Nephron (organoid): ENCODE results near the gene MSLN.

Experiments used
- H3K27ac Mint-ChIP-seq, 3 experiments: 2 replicates each; pipeline ENCODE4 v1.8.0; 2020; ENCODE audit warnings: mixed read lengths in 3 of 3, mild to moderate bottlenecking in 2 of 3, moderate library complexity in 1 of 3
- H3K27me3 Mint-ChIP-seq: 2 replicates; pipeline ENCODE4 v1.8.0; 2021; ENCODE audit warnings: low read depth, mild to moderate bottlenecking, moderate library complexity, mixed read lengths
- H3K36me3 Mint-ChIP-seq: 2 replicates; pipeline ENCODE4 v1.8.0; 2020; ENCODE audit warnings: low read depth, mixed read lengths
- H3K4me1 Mint-ChIP-seq: 2 replicates; pipeline ENCODE4 v1.8.0; 2020; ENCODE audit warnings: mixed read lengths
- H3K4me3 Mint-ChIP-seq, 3 experiments: 2 replicates each; pipeline ENCODE4 v1.8.0; 2020; ENCODE audit warnings: mild to moderate bottlenecking in 3 of 3, mixed read lengths in 3 of 3, moderate library complexity in 2 of 3
- H3K9me3 Mint-ChIP-seq: 2 replicates; pipeline ENCODE4 v1.8.0; 2020; ENCODE audit warnings: mixed read lengths
- CTCF ChIP-seq, 3 experiments: fragments of 200-600 bp; sonication (generic); IDR thresholded peaks; one replicate each; pipeline ENCODE4 v1.5.0; 2021; ENCODE audit warnings: antibody characterized with exemption in 3 of 3; ENCODE audit not compliant: unreplicated experiment in 3 of 3

The MSLN gene

GRCh38 chr16:803754-804080 is 43.2 kb downstream of the MSLN start:
- no peak overlapping the region for H3K27ac Mint-ChIP-seq
- H3K4me1 Mint-ChIP-seq: peaks cover 12% of the 10 kb centered on the region
- TF ChIP-seq CTCF (IDR thresholded peaks at IDR 0.05; ENCODE audit: unreplicated experiment in 3 of 3): no peak
- H3K27me3 Mint-ChIP-seq: peaks cover 44% of the 10 kb centered on the region
- peaks cover 6% of the 10 kb centered on the region for H3K9me3 Mint-ChIP-seq
- peaks cover 4% of the 10 kb centered on the region for H3K36me3 Mint-ChIP-seq
- H3K4me3 Mint-ChIP-seq: no peak overlapping the region

GRCh38 chr16:804193-805048 is 43.9 kb downstream of the MSLN start:
- H3K27me3 Mint-ChIP-seq: peaks cover 41% of the 10 kb centered on the region
- H3K4me3 Mint-ChIP-seq: peak overlapping the region; percentile 17 to 33 (median 19)
- H3K4me1 Mint-ChIP-seq: peaks cover 12% of the 10 kb centered on the region

GRCh38 chr16:805474-805873 is 44.9 kb downstream of the MSLN start:
- Mint-ChIP-seq H3K27me3 (peaks cover 47% of the 10 kb centered on the region), H3K4me1 (peaks cover 12% of the 10 kb centered on the region), H3K27ac (no peak overlapping the region), H3K36me3 (peaks cover 4% of the 10 kb centered on the region), H3K4me3 (no peak overlapping the region), H3K9me3 (peaks cover 6% of the 10 kb centered on the region)
- no peak for TF ChIP-seq CTCF (IDR thresholded peaks at IDR 0.05; ENCODE audit: unreplicated experiment in 3 of 3)

More at GRCh38 chr16:804193-805048, 43.9 kb downstream of the MSLN start:
- TF ChIP-seq CTCF (IDR thresholded peaks at IDR 0.05; ENCODE audit: unreplicated experiment in 3 of 3): no peak
- Mint-ChIP-seq H3K9me3 (peaks cover 6% of the 10 kb centered on the region), H3K27ac (no peak overlapping the region), H3K36me3 (peaks cover 4% of the 10 kb centered on the region)

DNA sequence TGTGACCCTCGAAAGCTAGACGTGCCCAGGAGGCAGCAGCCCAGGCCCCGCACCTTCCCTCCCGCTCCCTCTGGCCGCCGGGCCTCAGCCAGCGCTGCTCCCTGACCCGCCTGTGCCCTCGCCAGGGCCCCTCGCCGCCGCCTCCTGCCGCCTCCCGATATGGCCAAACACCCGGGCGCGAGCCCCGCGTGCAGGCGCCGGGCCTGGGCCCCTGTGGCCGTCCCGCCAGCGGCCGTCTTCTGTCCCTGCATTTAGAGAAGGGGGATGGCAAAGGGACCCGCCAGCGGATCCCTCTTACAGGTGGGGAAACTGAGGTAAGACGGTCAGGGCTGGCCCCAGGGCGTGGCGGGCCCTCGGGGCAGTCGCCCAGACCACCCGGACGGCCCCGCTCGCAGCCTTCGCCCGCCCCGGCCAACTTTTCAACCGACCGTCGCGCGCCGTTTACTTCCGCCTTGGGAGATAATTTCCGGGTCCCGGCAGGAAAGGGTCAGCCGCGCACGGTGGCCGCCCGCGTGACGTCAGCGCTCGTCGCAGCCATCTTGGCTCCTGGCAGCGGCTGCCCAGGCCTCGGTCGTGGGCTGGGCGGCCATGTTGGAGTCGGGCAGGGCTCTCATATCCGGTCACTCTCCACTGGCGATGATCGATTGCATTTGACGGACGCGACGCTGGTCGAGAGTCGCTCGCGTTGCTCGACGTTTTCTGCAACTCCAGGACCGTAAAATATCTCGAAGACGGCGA is 47.0 kb downstream of the MSLN start:
- Mint-ChIP-seq H3K9me3 (peaks cover 10% of the 10 kb centered on the region), H3K4me1 (peaks cover 12% of the 10 kb centered on the region), H3K27me3 (peaks cover 54% of the 10 kb centered on the region), H3K4me3 (peak overlapping the region; percentile 97 to 99 (median 99)), H3K36me3 (peaks cover 7% of the 10 kb centered on the region), H3K27ac (peak overlapping the region; percentile 69 to 92 (median 91))
- TF ChIP-seq CTCF (IDR thresholded peaks at IDR 0.05; ENCODE audit: unreplicated experiment in 3 of 3): no peak

GRCh38 chr16:808085-808386 is 47.5 kb downstream of the MSLN start:
- H3K27ac Mint-ChIP-seq: peak overlapping the region; percentile 69 to 92 (median 91)
- H3K4me1 Mint-ChIP-seq: peaks cover 12% of the 10 kb centered on the region
- no peak for TF ChIP-seq CTCF (IDR thresholded peaks at IDR 0.05; ENCODE audit: unreplicated experiment in 3 of 3)
- peaks cover 10% of the 10 kb centered on the region for H3K9me3 Mint-ChIP-seq
- peak overlapping the region; percentile 97 to 99 (median 99) for H3K4me3 Mint-ChIP-seq
- peaks cover 7% of the 10 kb centered on the region for H3K36me3 Mint-ChIP-seq
- H3K27me3 Mint-ChIP-seq: peaks cover 58% of the 10 kb centered on the region
